Heart right ventricle (tissue), 16 donors: ENCODE data around the gene RPS6KB1. TPM values are rescaled to one million over a fixed set of nuclear protein-coding genes. Genes with fewer than 3 reads are reported as not detected.
"Not testable (repeated sequence)": the region's sequence is repeated elsewhere in the genome, so short reads cannot be mapped to it uniquely, and the experiment has no call there.

ENCODE experiments used
- ATAC-seq, 8 donors: fragments of 200-7000 bp; cut with Tn5 transposase; one replicate each; pipeline ENCODE4 v1.9.1; 2020; ENCODE audit warnings: mild to moderate bottlenecking in 8 of 8, moderate library complexity in 8 of 8, moderate number of reproducible peaks in 1 of 8
- DNase-seq, 2 donors: peaks; one replicate each; pipeline ENCODE4 v3.0.0-alpha.2; 2020
- H3K27ac ChIP-seq, 10 donors: fragments of 200-600 bp; sonication (generic) in 2 of 10; one replicate each; pipeline versions ENCODE4 v1.5.0 to v1.8.0; 2020 to 2022; ENCODE audit warnings: mild to moderate bottlenecking in 3 of 10
- H3K27me3 ChIP-seq, 7 donors: fragments of 200-600 bp; one replicate each; pipeline ENCODE4 v1.8.0; 2021 to 2022; ENCODE audit warnings: mild to moderate bottlenecking in 2 of 7
- H3K36me3 ChIP-seq, 9 donors: fragments of 200-600 bp; sonication (generic) in 1 of 9; one replicate each; pipeline versions ENCODE4 v1.5.0 to v1.8.0; 2020 to 2022; ENCODE audit warnings: mild to moderate bottlenecking in 2 of 9
- H3K4me1 ChIP-seq, 9 donors: fragments of 200-600 bp; sonication (generic) in 1 of 9; one replicate each; pipeline versions ENCODE4 v1.5.0 to v1.8.0; 2020 to 2022; ENCODE audit warnings: mild to moderate bottlenecking in 4 of 9
- H3K4me3 ChIP-seq, 10 donors: fragments of 200-600 bp; sonication (generic) in 2 of 10; one replicate each; pipeline versions ENCODE4 v1.5.0 to v1.8.0; 2020 to 2022; ENCODE audit warnings: mild to moderate bottlenecking in 7 of 10, moderate library complexity in 2 of 10
- H3K9me3 ChIP-seq, 11 donors: fragments of 200-600 bp in 10 of 11; sonication (generic) in 2 of 11; one replicate each; pipeline versions ENCODE4 v1.5.0 to v1.8.0; 2013 to 2022; ENCODE audit warnings: mild to moderate bottlenecking in 2 of 11, control low read depth in 1 of 11, moderate library complexity in 1 of 11
- WGBS, 2 donors: extraction: QIAGEN DNeasy Blood & Tissue Kit; methylation state at CpG; one replicate each; pipeline ENCODE4 v1.1.7; 2013; ENCODE audit warnings: inconsistent platforms in 1 of 2; 5-methylcytosine and 5-hydroxymethylcytosine counted together
- intact Hi-C, 10 donors: fragments of 100-400 bp; cut with DNase I; formaldehyde crosslinking; loops; one replicate each; pipeline versions ENCODE4 v1.11.1 to v1.14.2; 2022
- polyA plus RNA-seq, 2 donors: library from polyadenylated mRNA; stranded (reverse); fragments of 200-250 nt; gene quantifications; one replicate each; pipeline ENCODE4 v1.2.3, GENCODE V29; 2013
- total RNA-seq, 10 donors: library from RNA; stranded (reverse); fragmentation: NEBNext Ultra II Directional in 3 of 10; extraction: Animal tissue kit (Norgen Biotek cat#: 25700) in 3 of 10; gene quantifications; one replicate each; pipeline versions ENCODE4 v1.2.1 to v1.2.4, GENCODE V29; 2021 to 2023
- TF ChIP-seq, protein P1 (sequence below), 9 donors: fragments of 200-600 bp; sonication (generic) in 2 of 9; IDR thresholded peaks; one replicate each; pipeline versions ENCODE4 v1.5.0 to v1.8.0; 2021 to 2022; ENCODE audit warnings: antibody characterized with exemption in 9 of 9, mild to moderate bottlenecking in 5 of 9, moderate library complexity in 1 of 9
- donor health status: Arrhythmogenic right ventricular cardiomyopathy.
- donor health status: ischemic (EF 13 %, LVEDD 7.1; RV severe dilation, severe dysfunction).
- donor health status: healthy with polysubstance abuse.
- donor health status: DM: no; HTN: yes; CAD: no.
- donor health status: DM: no; HTN: no; CAD: no.
- donor health status: ischemic (EF 25% LVEDD 6.9; RV normal size, moderate dysfunction).
- donor health status: ischemic (EF 25% LVEDD 5.7; RV mildly dilated, moderate dysfunction).
- donor health status: healthy.
- donor health status: DM: yes; HTN: yes; CAD: no.
- donor health status: Ischemic cardiomyopathy.
- donor health status: ischemic (EF 35%, LVEDD 5.7; RV mildly dilated, moderate dysfunction).
- donor health status: nonischemic (EF 11% LVEDD 7.7; RV severe dilation, severe dysfunction).
- donor health status: DM: yes; HTN: yes; CAD: no.
- donor health status: PGD.
- donor health status: ischemic (EF 29% LVEDD 5.4; RV normal size, mild dysfunction).
- donor health status: nonischemic (EF 23%, LVEDD 6.1; RV moderate dilation, normal function).

The RPS6KB1 gene
- total and polyA plus RNA-seq, 12 donors, result 5.1 to 30.4 (median 24.7) TPM

DNA sequence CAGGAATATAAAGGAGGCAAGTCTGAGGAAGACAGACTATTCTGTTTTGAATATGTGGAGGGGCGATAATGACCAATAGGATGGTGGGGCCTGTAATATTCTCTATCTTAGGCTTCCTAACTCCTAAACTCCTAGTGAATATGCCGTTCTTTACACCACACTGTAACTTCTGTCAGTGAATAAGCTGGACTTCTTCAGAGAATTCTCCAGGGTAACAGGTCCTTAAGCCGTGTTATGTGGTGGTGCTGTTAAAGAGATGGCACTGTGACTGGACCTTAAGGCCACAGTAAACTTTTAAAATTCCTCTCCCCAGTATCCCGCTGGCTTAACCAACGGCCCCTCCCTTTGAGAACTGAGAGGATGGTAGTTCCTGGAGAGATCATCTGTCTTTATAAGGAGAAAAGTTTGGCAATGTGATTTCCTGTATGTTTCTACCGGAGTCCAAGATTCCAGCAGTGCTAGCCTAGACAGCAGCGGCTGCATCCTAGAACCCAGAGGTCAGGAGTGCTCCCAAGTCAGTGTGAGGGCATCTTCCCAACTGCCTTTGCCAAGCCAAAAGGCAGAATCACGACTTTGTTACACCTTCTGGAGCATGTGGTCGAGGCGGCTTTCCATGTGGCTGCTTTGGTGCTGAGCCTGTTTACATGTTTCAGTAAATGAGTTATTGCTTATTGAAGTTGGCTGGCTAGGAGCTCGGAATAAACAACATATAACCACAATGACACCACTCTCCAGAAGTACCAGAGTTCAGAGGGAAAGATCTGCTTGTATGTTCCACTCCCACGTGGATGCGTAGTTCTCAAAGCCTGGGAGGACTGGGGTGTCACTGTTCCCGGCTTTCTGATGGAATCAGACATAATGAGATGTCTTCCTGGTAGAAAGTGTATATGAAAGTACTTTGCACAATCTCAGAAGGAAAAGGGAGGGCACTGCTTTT lies 41.2 kb upstream of the RPS6KB1 start:
- DNase-seq (no peak), ATAC-seq (peak in 3 of 8 donors; percentile 26 to 50 (median 30))
- H3K4me3 ChIP-seq, result no peak overlapping the region
- intact Hi-C loops, result no loop called here
- 57 to 66% methylated on average over 14 of the region's 14 CpGs for WGBS, 2 donors
- no peaks in the 10 kb centered on the region for H3K9me3 ChIP-seq
- H3K27me3 ChIP-seq, result no peaks in the 10 kb centered on the region
- TF ChIP-seq, protein P1, sequence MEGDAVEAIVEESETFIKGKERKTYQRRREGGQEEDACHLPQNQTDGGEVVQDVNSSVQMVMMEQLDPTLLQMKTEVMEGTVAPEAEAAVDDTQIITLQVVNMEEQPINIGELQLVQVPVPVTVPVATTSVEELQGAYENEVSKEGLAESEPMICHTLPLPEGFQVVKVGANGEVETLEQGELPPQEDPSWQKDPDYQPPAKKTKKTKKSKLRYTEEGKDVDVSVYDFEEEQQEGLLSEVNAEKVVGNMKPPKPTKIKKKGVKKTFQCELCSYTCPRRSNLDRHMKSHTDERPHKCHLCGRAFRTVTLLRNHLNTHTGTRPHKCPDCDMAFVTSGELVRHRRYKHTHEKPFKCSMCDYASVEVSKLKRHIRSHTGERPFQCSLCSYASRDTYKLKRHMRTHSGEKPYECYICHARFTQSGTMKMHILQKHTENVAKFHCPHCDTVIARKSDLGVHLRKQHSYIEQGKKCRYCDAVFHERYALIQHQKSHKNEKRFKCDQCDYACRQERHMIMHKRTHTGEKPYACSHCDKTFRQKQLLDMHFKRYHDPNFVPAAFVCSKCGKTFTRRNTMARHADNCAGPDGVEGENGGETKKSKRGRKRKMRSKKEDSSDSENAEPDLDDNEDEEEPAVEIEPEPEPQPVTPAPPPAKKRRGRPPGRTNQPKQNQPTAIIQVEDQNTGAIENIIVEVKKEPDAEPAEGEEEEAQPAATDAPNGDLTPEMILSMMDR (IDR thresholded peaks at IDR 0.05), result no peak
- H3K27ac ChIP-seq, result peak overlapping the region in 7 of 10 donors; percentile 4 to 67 (median 29)
- no peaks in the 10 kb centered on the region for H3K36me3 ChIP-seq
- peaks cover 0 to 79% (median 30%) of the 10 kb centered on the region in 9 donors for H3K4me1 ChIP-seq

DNA sequence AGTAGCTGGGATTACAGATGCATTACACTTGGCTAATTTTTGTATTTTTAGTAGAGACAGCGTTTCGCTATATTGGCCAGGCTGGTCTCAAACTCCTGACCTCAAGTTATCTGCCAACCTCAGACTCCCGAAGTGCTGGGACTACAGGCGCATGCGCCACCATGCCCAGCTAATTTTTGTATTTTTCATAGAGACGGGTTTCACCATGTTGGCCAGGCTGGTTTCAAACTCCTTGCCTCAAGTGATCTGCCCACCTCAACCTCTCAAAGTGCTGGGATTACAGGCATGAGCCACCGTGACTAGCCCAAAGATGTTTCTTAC lies 40.1 kb upstream of the RPS6KB1 start:
- intact Hi-C loops, ATAC-seq, H3K27me3 ChIP-seq, H3K9me3 ChIP-seq, DNase-seq, H3K36me3 ChIP-seq, H3K4me3 ChIP-seq: not testable (repeated sequence)
- WGBS, 2 donors, result 98 to 99% methylated on average over 7 of the region's 7 CpGs
- Histone ChIP-seq H3K4me1 (peaks cover 0 to 68% (median 19%) of the 10 kb centered on the region in 9 donors), H3K27ac (peak overlapping the region in 6 of 10 donors; percentile 10 to 67 (median 25))

DNA sequence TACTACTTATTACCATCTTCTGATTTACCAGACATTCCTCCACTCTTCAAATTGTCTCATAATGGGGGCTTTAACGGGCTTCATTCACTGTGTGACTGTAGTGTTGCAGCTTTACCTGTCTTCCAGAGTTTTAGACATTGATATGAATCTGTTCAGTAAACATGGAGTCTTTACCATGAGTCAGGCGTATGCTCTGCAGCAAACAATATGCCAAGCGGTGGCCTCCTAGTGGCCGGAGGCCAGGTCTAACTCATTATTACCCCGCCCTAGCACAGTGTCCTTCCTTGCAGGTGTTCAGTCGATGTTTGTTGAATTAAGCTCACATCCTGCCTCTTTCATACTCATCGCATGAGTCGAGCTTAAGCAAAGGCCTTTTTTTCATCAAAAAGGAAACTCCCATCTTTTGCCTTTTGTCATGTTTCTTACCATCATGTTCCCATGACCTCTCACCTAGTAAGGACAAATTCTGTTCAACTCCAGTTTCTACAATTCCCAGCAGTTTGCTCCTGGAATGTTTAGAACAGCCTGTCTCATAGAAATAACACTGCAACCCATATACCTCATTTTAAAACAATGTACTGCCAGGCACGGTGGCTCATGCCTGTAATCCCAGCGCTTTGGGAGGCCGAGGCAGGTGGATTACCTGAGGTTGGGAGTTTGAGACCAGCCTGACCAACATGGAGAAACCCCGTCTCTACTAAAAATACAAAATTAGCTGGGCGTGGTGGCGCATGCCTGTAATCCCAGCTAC lies 39.6 kb upstream of the RPS6KB1 start:
- DNase-seq (no peak), ATAC-seq (peak in 6 of 8 donors; percentile 16 to 63 (median 46))
- H3K27ac ChIP-seq, result peak overlapping the region in 6 of 10 donors; percentile 10 to 67 (median 39)
- no peaks in the 10 kb centered on the region for H3K9me3 ChIP-seq
- peaks cover 0 to 63% (median 17%) of the 10 kb centered on the region in 9 donors for H3K4me1 ChIP-seq
- H3K36me3 ChIP-seq, result peaks cover 0 to 6% (median 0%) of the 10 kb centered on the region in 9 donors
- TF ChIP-seq, protein P1 (IDR thresholded peaks at IDR 0.05), result peak in 8 of 9 donors; percentile 7 to 43 (median 22)
- no peaks in the 10 kb centered on the region for H3K27me3 ChIP-seq
- intact Hi-C loops, result no loop called here
- no peak overlapping the region for H3K4me3 ChIP-seq
- 74 to 76% methylated on average over 14 of the region's 14 CpGs for whole genome bisulfite sequencing, 2 donors

DNA sequence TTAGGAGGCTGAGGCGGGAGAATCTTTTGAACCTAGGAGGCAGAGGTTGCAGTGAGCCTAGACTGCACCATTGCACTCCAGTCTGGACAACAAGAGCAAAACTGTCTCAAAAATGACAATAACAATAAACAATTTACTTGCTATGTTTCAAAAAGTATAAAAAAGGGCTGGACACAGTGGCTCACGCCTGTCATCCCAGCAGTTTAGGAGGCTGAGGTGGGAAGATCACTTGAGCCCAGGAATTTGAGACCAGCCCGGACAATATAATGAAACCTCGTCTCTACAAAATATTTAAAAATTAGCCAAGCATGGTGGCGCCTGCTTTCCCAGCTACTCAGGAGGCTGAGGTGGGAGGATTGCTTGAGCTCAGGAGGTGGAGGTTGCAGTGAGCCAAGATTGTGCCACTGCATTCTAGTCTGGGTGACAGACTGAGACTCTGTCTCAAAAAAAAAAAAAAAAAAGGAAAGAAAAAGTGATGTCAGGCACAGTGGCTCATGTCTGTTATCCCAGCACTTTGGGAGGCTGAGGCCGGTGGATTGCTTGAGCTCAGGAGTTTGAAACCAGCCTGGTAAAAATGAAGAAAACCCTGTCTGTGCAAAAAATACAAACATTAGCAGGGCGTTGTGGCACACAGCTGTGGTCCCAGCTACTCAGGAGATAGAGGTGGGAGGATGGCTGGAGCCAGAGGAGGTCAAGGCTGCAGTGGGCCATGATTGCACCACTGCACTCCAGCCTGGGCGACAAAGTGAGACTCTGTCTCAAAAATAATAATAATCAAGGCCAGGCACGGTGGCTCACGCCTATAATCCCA lies 38.8 kb upstream of the RPS6KB1 start:
- H3K9me3 ChIP-seq, H3K27me3 ChIP-seq, H3K4me3 ChIP-seq, intact Hi-C loops, DNase-seq, ATAC-seq: not testable (repeated sequence)
- Histone ChIP-seq H3K4me1 (peaks cover 0 to 57% (median 17%) of the 10 kb centered on the region in 9 donors), H3K36me3 (peaks cover 0 to 11% (median 0%) of the 10 kb centered on the region in 9 donors), H3K27ac (peak overlapping the region in 5 of 10 donors; percentile 10 to 67 (median 49))
- WGBS, 2 donors, result 93 to 95% methylated on average over 10 of the region's 10 CpGs
